Stimulated activated CD8-positive, alpha-beta memory T cell treated with anti-CD3 and anti-CD28 coated beads, Interleukin-4, amount 100 ng/mL, for 4 hours (primary cell): Measurements from ENCODE around the gene KDM4C.

Experiments used
- DNase-seq, 2 donors: peaks; one replicate each; pipeline ENCODE4 v3.0.0-alpha.2; 2020; ENCODE audit warnings: low read depth in 2 of 2, low spot score in 1 of 2

KDM4C gene

DNA sequence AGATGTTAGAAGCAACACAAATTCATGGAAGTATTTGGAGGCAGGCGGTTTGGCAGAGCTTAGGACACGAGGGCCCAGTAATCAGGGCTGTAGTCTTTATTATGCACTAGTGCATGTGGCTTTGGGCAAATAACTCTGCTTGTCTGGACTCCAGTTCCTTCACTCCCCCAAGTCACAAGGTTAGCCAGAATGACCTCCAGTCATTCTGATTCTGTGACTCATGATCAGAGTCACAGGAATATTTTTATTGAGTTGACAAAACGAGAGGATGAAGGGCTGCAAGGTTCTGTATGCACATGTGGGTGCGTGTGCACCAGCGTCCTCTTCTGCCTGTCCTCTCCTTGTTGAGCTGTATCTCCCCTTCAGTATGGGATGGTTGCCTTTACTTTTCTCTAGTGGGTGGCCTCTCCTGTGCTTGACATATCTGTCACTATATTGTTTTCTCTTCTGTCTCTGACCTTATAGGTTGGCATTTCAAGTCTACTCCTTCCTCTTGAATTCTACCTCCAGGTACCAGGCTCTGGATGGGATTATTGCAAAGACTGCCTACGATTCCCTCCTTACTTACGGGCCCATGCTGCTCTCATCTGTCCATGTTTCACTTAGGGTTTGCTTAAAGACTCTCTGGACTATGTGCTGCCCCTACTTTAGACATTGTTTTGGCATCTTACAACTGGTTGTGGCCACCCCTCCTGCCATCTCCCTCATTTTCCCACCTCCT, 94.6 kb downstream of the KDM4C start:
- no peak for DNase-seq

- DNase-seq = no peak
Observed at GRCh38 chr9:6855860-6856259, 98.1 kb downstream of the KDM4C start.

DNA sequence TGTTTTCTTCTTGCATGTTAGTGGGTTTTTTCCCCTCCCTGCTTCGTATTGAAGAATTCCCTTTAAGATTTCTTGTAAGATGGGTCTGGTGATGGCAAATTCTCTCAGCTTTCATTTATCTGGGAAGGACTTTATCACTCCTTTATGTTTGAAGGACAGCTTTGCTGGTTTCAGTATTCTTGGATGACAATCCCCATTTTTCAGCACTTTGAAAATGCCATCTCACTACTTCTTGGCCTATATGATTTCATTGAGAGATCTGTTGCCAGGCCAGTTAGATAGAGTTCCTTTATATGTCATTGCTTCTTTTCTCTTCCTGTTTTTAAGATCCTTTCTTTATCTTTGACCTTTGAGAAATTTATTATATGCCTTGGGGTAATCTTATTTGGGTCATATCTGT, 106.3 kb downstream of the KDM4C start:
- DNase-seq = no peak

- DNase-seq = no peak
Observed at GRCh38 chr9:6869081-6869948, 111.5 kb downstream of the KDM4C start.

- DNase-seq = no peak
Observed at GRCh38 chr9:6870149-6870548, 112.4 kb downstream of the KDM4C start.

DNA sequence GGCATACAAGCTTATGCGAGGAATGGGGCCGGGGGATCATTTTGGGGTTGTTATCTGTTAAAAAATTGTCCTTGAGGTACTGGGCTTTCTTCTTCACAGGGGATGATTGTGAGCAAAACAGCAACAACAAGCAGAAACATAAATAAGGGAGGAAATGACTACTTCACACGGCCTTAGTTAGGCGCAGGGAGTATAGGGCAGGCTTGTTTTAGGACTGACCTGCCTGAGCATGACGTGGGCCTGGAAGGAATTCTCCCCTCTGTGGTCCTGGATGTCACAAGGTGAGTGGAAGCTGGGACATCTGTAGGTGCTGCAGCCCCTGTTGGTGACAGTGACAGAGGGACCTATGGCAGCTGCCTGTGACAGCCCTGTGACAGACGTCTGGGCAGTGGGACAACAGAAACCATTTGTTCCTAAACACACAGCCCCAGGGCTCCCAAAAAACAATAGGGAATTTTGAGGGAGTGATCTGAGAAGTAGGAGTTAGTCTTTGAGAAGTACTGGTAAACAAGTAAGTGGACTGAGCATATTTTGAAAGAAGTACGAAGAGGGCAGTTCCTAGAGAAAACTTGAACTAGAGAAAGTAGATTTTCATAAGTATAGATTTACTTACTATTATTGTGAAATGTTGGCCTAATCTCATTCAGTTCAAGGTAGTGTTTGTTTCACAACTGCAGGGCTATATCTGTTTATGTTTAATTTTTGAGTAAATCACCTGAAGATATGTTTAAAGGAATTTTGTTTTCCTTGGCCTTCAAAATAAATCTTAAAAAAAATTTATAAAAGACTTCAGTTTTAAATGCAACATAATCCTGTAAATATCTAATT, 113.1 kb downstream of the KDM4C start:
- DNase-seq = no peak

- no peak for DNase-seq
Observed at GRCh38 chr9:6873857-6874256, 116.1 kb downstream of the KDM4C start.

- DNase-seq = no peak
Observed at GRCh38 chr9:6876195-6876894, 118.6 kb downstream of the KDM4C start.

GRCh38 chr9:6877671-6878161, 119.9 kb downstream of the KDM4C start:
- DNase-seq = no peak

DNA sequence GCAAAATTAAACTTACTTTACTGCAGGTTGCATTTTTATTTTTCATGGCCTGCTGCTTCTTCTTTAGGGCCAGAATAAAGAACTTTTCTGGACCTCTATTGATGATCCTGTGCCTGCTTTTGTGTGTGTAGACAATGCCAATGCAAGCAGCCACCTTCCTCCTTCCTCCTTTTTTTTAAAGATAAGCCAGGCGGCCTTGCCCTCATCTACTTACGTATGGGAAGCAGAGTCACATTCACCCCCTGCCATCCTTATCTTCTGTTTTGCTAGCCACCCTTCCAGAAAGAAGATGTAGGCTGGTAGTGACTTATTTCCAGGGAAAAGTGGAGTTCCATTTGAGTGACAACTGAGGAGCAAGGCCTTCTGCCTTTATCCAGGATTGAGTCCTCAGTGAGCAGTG, 122.9 kb downstream of the KDM4C start:
- DNase-seq = no peak

GRCh38 chr9:6884101-6884500, 126.3 kb downstream of the KDM4C start:
- DNase-seq = no peak

GRCh38 chr9:6884990-6885389, 127.2 kb downstream of the KDM4C start:
- DNase-seq = no peak

DNA sequence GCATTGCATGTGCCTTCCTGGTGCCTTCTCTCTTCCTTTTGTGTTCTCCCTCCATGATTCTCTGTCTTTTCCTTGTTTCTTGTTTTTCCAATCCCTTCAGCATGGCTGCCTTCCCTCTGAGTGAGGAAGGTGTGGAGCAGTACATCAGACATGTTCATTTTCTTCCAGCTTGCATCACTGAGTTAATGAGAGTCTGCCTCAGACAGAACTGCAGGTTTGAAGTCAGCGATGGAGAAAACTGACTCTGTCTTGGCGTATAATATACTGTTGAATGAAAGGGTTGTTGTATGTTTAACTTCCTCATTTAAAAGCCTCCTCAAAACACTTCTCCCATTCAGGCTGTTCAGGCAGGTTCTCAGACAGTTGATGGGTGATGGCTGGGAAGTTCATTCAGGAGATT, 129.3 kb downstream of the KDM4C start:
- DNase-seq = no peak

DNA sequence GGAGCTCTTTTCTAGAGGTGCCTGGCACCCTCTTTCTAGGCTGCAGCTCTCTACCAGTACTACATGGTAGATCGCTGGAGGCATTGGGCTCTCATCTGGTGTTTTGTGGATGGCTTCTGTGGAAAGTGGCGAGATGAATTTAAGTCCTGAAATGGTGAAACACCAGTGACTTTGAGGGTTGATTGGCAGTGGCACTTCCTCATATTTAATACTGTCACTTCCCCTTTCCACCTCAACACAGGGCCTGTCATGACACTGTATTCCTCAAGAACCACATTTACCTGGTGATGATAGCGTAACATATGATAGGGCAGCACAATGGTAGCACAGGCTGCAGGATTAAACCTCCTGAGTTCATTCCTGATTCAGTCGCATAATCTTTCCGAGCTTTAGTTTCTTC, 132.1 kb downstream of the KDM4C start:
- DNase-seq = no peak

DNA sequence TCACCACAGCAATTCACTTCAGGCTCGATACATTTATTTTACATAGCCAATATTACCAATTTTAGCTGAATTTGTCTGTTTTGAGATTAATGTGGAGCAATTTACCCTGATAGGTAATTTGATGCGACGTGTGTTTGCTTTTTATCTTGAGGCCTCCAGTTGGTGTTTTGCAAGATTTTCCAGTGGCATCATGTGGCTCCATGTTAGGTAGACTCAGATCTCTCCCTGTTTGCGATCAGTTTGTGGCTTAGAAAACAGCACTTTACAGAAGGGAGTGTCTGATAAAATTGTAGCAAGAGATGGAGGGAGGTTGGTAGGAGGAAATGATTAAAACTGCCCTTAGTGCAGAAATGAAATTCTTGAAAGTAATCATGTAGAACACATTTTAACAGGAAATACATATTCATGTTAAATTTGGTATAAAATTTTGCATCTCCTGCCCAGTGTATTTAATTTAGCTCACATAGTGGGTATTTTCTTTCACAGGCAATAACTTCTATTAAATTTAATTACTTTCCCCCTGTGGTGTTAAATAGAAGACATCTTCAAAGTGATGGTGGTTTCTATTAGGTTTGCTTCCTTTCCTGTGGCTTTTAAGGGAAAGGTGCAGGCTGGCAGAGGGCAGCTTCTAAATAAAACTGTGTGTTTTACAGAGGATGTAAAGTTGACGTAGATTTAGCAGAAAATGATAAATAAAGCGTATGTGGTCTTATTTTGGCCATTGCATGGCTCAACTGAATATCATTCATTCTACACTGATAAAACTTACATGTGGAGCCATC, 135.8 kb downstream of the KDM4C start:
- no peak for DNase-seq

GRCh38 chr9:6894135-6894534, 136.4 kb downstream of the KDM4C start:
- no peak for DNase-seq

DNA sequence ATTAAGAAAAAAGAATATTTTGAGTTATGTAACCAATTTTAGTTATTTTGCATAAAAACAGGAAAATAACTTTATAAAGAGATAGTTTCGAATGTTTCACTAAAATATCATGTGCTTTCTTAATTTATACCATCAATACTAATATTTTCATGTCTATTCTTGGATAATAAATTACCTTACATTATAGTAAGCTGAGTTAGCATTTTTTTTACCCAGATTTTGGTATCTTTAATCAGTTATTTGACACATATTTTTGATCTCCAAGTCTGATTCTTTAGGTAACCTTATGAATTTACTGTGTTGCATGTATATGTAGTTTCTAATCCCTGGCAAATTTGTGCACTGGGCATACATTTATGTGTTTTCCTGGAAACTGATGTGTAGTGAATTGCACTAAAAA, 138.0 kb downstream of the KDM4C start:
- no peak for DNase-seq

- DNase-seq = no peak
Observed at GRCh38 chr9:6896562-6896961, 138.8 kb downstream of the KDM4C start.

DNA sequence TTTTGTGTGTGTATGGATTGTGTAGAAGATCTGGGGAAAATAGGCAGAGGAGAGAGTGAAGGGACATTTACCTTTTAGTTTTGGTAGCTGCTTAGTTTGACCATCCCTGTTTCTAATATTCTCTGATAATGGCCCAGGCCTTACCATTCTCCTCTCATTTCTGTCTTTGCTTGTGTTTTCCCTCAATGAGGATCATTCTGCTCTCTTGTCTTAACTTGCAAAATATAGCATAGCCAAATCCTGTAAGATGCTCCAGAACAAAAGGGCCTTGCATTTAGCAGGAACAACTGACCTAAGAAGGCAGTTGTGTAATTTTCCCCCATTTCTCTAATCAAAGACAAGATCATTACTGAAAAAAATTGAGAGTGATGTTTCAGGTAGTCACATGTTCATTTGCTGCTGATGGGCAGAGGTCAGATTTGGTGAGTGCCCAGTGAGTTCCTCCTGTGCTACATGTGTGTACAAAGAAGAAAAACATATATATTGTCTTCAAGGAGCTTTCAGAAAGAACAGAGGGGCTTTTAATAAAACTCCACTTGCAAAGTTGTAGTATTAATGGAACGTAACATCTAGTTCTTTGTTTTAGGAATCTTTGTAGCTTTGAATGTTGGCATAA, 139.5 kb downstream of the KDM4C start:
- no peak for DNase-seq

DNA sequence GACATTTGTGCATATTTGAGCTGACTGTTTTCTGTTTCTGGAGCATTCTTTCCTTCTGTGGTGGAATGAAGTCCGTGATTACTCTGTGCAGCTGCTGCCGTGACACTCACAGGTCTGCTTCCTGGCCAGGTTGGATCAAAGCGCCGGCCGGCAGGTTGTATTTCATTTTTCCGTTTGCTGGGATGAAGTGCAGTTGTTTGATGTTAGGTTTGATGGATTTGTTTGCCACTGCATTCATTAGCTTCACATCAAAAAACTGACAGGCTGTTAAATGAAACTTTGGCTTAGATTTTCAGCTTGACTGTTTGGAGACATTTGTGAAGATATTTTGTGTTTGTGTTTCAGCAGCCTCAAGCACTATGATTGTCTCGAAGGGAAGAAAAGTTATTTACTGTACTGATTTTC, 140.1 kb downstream of the KDM4C start:
- DNase-seq = no peak
